CD14-positive monocyte (primary cell): Measurements from ENCODE around the gene INMT. TPM values are rescaled to one million over a fixed set of nuclear protein-coding genes. Genes with fewer than 3 reads are reported as not detected.

ENCODE experiments used
- DNase-seq, 3 donors: peaks; one replicate each; pipeline ENCODE4 v3.0.0-alpha.2; 2011 to 2022
- H2AFZ ChIP-seq: 2 replicates; pipeline ENCODE4 v1.6.0; 2012; ENCODE audit warnings: mild to moderate bottlenecking, low read depth, low read length, inconsistent platforms; ENCODE audit not compliant: insufficient read depth, poor library complexity, severe bottlenecking
- H3K27ac ChIP-seq, 2 donors: 1 replicate in 1 of 2; 2 replicates in 1 of 2; pipeline ENCODE4 v1.5.1; 2012 to 2013; ENCODE audit warnings: low read length in 2 of 2, control low read depth in 1 of 2, inconsistent platforms in 1 of 2, low read depth in 1 of 2, mild to moderate bottlenecking in 1 of 2
- H3K27me3 ChIP-seq, 2 donors: one replicate each; pipeline versions ENCODE4 v1.6.0 to v1.6.1; 2011 to 2013; ENCODE audit warnings: low read length in 2 of 2; ENCODE audit not compliant: control insufficient read depth in 2 of 2, insufficient read depth in 2 of 2
- H3K36me3 ChIP-seq, 2 donors: replicated peaks in 1 of 2; 1 replicate in 1 of 2; 2 replicates in 1 of 2; pipeline versions ENCODE4 v1.5.1 to v1.6.1; 2012 to 2013; ENCODE audit warnings: low read length in 2 of 2, control low read depth in 1 of 2, inconsistent platforms in 1 of 2, mild to moderate bottlenecking in 1 of 2; ENCODE audit not compliant: insufficient read depth in 2 of 2, control insufficient read depth in 1 of 2
- H3K4me1 ChIP-seq, 2 donors: 1 replicate in 1 of 2; 2 replicates in 1 of 2; pipeline versions ENCODE4 v1.5.1 to v1.6.1; 2012 to 2013; ENCODE audit warnings: low read length in 2 of 2, control low read depth in 1 of 2, inconsistent platforms in 1 of 2, mild to moderate bottlenecking in 1 of 2, moderate library complexity in 1 of 2; ENCODE audit not compliant: insufficient read depth in 2 of 2, control insufficient read depth in 1 of 2
- H3K4me2 ChIP-seq: replicated peaks from 2 replicates; pipeline ENCODE3; 2012; ENCODE audit warnings: low read length, moderate library complexity, mild to moderate bottlenecking; ENCODE audit not compliant: poor library complexity, severe bottlenecking; ENCODE audit errors: extremely low read depth
- H3K4me3 ChIP-seq, 3 experiments: fragments of 200-600 bp in 1 of 3; sonication (generic) in 1 of 3; replicated peaks in 1 of 3; 1 replicate in 2 of 3; 2 replicates in 1 of 3; pipeline ENCODE4 v1.5.1; 2011 to 2013; ENCODE audit warnings: low read length in 3 of 3, mild to moderate bottlenecking in 3 of 3, control low read depth in 2 of 3, low read depth in 2 of 3, inconsistent platforms in 1 of 3, moderate library complexity in 1 of 3
- H3K79me2 ChIP-seq: 2 replicates; pipeline ENCODE4 v1.6.0; 2012; ENCODE audit warnings: mild to moderate bottlenecking, control low read depth, inconsistent platforms, low read length, moderate library complexity; ENCODE audit not compliant: insufficient read depth
- H3K9ac ChIP-seq: 2 replicates; pipeline ENCODE4 v1.6.0; 2017; ENCODE audit warnings: low read length, mild to moderate bottlenecking; ENCODE audit not compliant: insufficient read depth, poor library complexity, severe bottlenecking
- H3K9me3 ChIP-seq, 2 donors: replicated peaks in 1 of 2; 1 replicate in 1 of 2; 2 replicates in 1 of 2; pipeline versions ENCODE4 v1.5.1 to v1.6.1; 2012 to 2013; ENCODE audit warnings: low read length in 2 of 2, control low read depth in 1 of 2; ENCODE audit not compliant: control insufficient read depth in 1 of 2, insufficient read depth in 1 of 2
- H4K20me1 ChIP-seq: 2 replicates; pipeline ENCODE4 v1.6.0; 2012; ENCODE audit warnings: mild to moderate bottlenecking, low read length, control low read depth, moderate library complexity; ENCODE audit not compliant: insufficient read depth
- H3K27ac Mint-ChIP-seq, 7 donors: one replicate each; pipeline ENCODE4 v1.8.0; 2020; ENCODE audit warnings: mild to moderate bottlenecking in 7 of 7, mixed read lengths in 7 of 7, moderate library complexity in 6 of 7, inconsistent platforms in 2 of 7
- H3K27me3 Mint-ChIP-seq, 3 donors: one replicate each; pipeline ENCODE4 v1.8.0; 2021 to 2022; ENCODE audit warnings: low read depth in 3 of 3, mild to moderate bottlenecking in 3 of 3, mixed read lengths in 3 of 3, moderate library complexity in 3 of 3, inconsistent platforms in 1 of 3
- H3K36me3 Mint-ChIP-seq, 2 donors: one replicate each; pipeline ENCODE4 v1.8.0; 2020; ENCODE audit warnings: mixed read lengths in 2 of 2, inconsistent platforms in 1 of 2, mild to moderate bottlenecking in 1 of 2
- H3K4me1 Mint-ChIP-seq: one replicate; pipeline ENCODE4 v1.8.0; 2020; ENCODE audit warnings: mild to moderate bottlenecking, mixed read lengths
- H3K4me3 Mint-ChIP-seq, 2 donors: one replicate each; pipeline ENCODE4 v1.8.0; 2020; ENCODE audit warnings: mild to moderate bottlenecking in 2 of 2, mixed read lengths in 2 of 2, moderate library complexity in 1 of 2
- H3K9me3 Mint-ChIP-seq, 7 donors: one replicate each; pipeline ENCODE4 v1.8.0; 2020 to 2022; ENCODE audit warnings: mixed read lengths in 7 of 7, mild to moderate bottlenecking in 6 of 7, moderate library complexity in 6 of 7, inconsistent platforms in 2 of 7
- CTCF ChIP-seq: fragments of 200-600 bp; IDR thresholded peaks from one replicate; pipeline ENCODE4 v1.8.0; 2022; ENCODE audit warnings: antibody characterized with exemption, mild to moderate bottlenecking
- WGBS: methylation state at CpG from one replicate; pipeline ENCODE4 v1.1.5; 2013; ENCODE audit warnings: missing lambda C conversion rate; ENCODE audit not compliant: insufficient coverage; 5-methylcytosine and 5-hydroxymethylcytosine counted together
- intact Hi-C, 2 donors: fragments of 100-400 bp; cut with micrococcal nuclease; formaldehyde crosslinking; loops; one replicate each; pipeline versions ENCODE4 v1.15.0 to v1.15.1; 2023
- polyA plus RNA-seq, 3 donors: library from polyadenylated mRNA; depleted of rRNA in 1 of 3; unstranded in 2 of 3; stranded (reverse) in 1 of 3; fragments of 300-500 nt in 2 of 3; fragments of >200 nt in 1 of 3; fragmentation: Illumina TruSeq in 2 of 3; gene quantifications; 1 replicate in 2 of 3; 2 replicates in 1 of 3; pipeline ENCODE4 v1.2.3, GENCODE V29; 2012 to 2021

INMT gene
- polyA plus RNA-seq, 3 donors: not detected

GRCh38 chr7:30736291-30736690, 15.6 kb upstream of the INMT start:
- Histone ChIP-seq H3K4me2 (no peak overlapping the region), H3K79me2 (no peaks in the 10 kb centered on the region), H3K36me3 (no peaks in the 10 kb centered on the region), H2AFZ (no peak overlapping the region), H3K9ac (no peak overlapping the region), H3K9me3 (no peaks in the 10 kb centered on the region), H3K4me3 (no peak overlapping the region), H3K27me3 (no peaks in the 10 kb centered on the region), H4K20me1 (no peaks in the 10 kb centered on the region), H3K4me1 (no peaks in the 10 kb centered on the region), H3K27ac (no peak overlapping the region)
- no peak for TF ChIP-seq CTCF
- H3K36me3 Mint-ChIP-seq: no peaks in the 10 kb centered on the region
- WGBS: 100% methylated on average over 3 of the region's 4 CpGs
- no peak for DNase-seq
- H3K27me3 Mint-ChIP-seq: peaks cover 2 to 10% (median 4%) of the 10 kb centered on the region in 3 donors
- H3K4me3 Mint-ChIP-seq: no peak overlapping the region
- no peaks in the 10 kb centered on the region for H3K4me1 Mint-ChIP-seq
- H3K9me3 Mint-ChIP-seq: peaks cover 0 to 16% (median 8%) of the 10 kb centered on the region in 7 donors
- intact Hi-C loops: no loop called here
- no peak overlapping the region for H3K27ac Mint-ChIP-seq

DNA sequence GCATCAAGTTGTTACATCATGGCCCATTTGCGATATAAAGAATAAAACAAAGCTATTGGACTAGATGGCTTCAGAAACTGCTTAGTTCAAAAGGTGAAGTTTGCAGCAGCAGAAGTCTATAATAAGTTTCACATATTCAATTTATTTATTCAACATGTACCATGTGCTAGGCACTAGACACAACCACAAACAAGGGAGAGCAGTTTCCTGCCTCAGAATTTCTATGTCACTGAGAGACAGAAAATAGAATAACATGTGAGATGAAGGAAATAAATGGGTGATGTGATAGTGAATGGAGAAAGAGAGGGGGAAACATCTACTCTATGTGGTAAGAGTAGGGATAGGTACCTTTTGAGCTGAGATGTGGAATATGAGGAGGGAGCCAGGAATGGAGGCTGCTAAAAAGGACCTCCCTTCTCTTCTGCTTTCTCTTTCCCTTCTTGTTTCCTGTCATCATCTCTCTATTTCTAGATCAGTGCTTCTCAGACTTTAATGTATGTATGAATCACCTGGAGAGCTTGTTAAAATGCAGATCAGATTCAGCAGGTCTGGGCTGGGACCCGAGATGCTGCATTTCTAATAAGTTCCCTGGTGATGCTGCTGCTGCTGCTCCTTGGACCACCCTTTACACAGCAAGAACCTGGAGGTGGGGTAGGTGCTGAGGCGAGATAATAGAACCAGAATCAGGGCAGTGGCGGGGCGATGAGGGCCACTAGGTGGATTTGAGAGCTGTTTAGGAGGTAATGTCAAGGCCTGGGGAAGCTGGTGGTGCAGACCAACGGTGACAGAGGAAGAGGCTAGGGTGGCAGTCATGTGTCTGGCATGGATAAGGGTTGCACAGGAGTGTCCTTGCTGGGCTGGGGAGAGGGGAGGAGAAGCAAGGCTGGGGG, 13.7 kb upstream of the INMT start:
- intact Hi-C loops: no loop called here
- Histone ChIP-seq H3K36me3 (no peaks in the 10 kb centered on the region), H3K4me1 (no peaks in the 10 kb centered on the region), H2AFZ (no peak overlapping the region), H3K9me3 (no peaks in the 10 kb centered on the region), H3K27me3 (no peaks in the 10 kb centered on the region), H3K4me2 (no peak overlapping the region), H3K4me3 (no peak overlapping the region), H3K9ac (no peak overlapping the region), H3K79me2 (no peaks in the 10 kb centered on the region), H4K20me1 (no peaks in the 10 kb centered on the region), H3K27ac (no peak overlapping the region)
- H3K4me3 Mint-ChIP-seq: no peak overlapping the region
- no peak for TF ChIP-seq CTCF
- DNase-seq: no peak
- H3K36me3 Mint-ChIP-seq: no peaks in the 10 kb centered on the region
- H3K9me3 Mint-ChIP-seq: peaks cover 0 to 16% (median 8%) of the 10 kb centered on the region in 7 donors
- 96% methylated on average over 4 of the region's 6 CpGs for WGBS
- peaks cover 4 to 7% (median 4%) of the 10 kb centered on the region in 3 donors for H3K27me3 Mint-ChIP-seq
- no peaks in the 10 kb centered on the region for H3K4me1 Mint-ChIP-seq
- peak overlapping the region in 1 of 7 donors; percentile 76 for H3K27ac Mint-ChIP-seq
